ENCODE results near the gene OR2T35.
"Not testable (repeated sequence)": the region's sequence is repeated elsewhere in the genome, so short reads cannot be mapped to it uniquely, and the experiment has no call there.

OR2T35 gene

GRCh38 chr1:248640906-248641305, 4.2 kb downstream of the OR2T35 start:
- H3K27ac ChIP-seq: not testable (repeated sequence)

DNA sequence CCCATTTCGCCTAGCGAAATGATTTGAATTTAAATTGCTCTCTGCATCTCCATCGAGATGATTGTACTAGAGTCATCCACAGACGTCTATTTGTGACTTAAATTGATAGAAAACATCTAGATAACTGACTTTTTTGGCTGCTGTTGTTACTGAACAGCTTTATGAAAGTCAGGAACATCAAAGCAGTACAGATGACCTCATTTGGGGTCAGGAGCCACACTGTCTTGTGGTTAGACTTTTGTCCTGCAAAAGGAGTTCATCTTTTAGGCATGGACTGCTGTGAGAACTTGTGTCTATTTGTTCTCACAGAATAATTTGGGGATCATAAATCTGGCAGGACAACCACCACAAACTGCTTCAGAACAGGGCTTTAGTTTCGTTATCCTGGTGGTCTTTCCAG, 5.4 kb downstream of the OR2T35 start:
- not testable (repeated sequence) for H3K27ac ChIP-seq

DNA sequence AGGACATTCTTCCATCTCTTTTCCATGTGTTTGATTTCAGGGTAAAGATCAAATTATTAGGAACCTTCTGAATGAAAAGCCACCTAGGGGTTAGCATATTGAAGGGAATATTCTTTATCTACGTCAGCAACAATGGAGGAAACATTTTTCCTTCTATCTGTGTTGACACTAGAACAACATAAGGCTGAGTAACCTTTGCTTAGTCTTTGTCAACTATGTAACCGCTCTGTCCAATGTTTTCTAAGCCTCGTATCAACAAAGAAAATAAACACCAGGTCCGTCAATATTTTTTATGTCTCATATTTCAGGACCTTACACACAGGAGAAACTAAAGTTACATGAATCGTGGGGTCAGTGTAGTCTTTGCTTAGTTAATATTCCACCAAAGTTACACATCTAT, 8.5 kb downstream of the OR2T35 start:
- not testable (repeated sequence) for H3K27ac ChIP-seq

- H3K27ac ChIP-seq: not testable (repeated sequence)
Measured at GRCh38 chr1:248634991-248635390, 10.1 kb downstream of the OR2T35 start, which contains the start of gene OR2T11. Gene OR2T11 (minus strand): TSS chr1:248635091. CDS start chr1:248627128, 7,963 bp downstream.

- TF ChIP-seq ZFX (IDR thresholded peaks at IDR 0.05; ENCODE audit: borderline replicate concordance): no peak
- TF ChIP-seq, protein P1, sequence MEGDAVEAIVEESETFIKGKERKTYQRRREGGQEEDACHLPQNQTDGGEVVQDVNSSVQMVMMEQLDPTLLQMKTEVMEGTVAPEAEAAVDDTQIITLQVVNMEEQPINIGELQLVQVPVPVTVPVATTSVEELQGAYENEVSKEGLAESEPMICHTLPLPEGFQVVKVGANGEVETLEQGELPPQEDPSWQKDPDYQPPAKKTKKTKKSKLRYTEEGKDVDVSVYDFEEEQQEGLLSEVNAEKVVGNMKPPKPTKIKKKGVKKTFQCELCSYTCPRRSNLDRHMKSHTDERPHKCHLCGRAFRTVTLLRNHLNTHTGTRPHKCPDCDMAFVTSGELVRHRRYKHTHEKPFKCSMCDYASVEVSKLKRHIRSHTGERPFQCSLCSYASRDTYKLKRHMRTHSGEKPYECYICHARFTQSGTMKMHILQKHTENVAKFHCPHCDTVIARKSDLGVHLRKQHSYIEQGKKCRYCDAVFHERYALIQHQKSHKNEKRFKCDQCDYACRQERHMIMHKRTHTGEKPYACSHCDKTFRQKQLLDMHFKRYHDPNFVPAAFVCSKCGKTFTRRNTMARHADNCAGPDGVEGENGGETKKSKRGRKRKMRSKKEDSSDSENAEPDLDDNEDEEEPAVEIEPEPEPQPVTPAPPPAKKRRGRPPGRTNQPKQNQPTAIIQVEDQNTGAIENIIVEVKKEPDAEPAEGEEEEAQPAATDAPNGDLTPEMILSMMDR (IDR thresholded peaks at IDR 0.05): no peak
- no peak overlapping the region for H3K27ac ChIP-seq
Measured at GRCh38 chr1:248631354-248632008, 13.6 kb downstream of the OR2T35 start.

DNA sequence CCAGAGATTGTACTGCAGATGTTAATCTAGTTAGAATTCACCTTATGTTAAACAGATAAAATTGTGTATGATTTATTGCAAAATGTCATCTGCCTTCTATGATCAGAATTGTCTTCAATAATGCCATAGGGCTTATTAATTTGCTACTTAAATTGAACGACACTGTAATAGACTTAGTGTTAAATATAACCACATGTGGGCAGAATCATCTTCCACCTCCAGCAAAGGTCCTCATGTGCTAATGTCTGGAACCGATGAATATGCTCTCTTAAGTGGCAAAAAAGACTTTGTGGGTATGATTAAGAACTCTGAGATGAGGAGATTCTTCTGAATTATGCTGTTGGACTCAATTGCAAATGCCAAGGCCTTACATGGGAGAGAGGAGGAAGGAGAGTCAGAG, 14.5 kb downstream of the OR2T35 start:
- no peak for TF ChIP-seq ZFX (IDR thresholded peaks at IDR 0.05; ENCODE audit: borderline replicate concordance)
- TF ChIP-seq, protein P1 (IDR thresholded peaks at IDR 0.05): no peak

GRCh38 chr1:248627971-248628844, 16.9 kb downstream of the OR2T35 start:
- TF ChIP-seq ZFX (IDR thresholded peaks at IDR 0.05; ENCODE audit: borderline replicate concordance): no peak
- TF ChIP-seq, protein P1 (IDR thresholded peaks at IDR 0.05): no peak
- no peak overlapping the region for H3K27ac ChIP-seq

More for the DNA sequence above, 14.5 kb downstream of the OR2T35 start:
- H3K27ac ChIP-seq: no peak overlapping the region

DNA sequence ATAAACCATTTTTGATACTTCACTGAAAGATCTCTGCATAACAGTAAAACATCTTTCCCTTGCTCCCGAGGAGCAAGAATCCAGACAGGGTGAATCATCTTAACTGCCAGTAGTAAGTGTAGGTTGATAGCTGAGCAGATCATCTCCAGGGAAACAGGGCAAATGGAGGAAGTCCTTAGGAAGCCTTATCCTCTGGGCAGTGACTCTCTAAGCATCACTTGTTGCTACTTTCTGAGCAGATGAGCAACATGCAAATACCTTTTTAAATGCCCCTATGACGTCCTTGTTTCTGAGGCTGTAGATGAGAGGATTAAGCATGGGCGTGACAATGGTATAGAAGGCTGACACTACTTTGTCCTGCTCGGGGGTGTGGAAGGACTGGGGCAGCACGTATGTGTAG, 19.1 kb downstream of the OR2T35 start:
- TF ChIP-seq, protein P1 (IDR thresholded peaks at IDR 0.05): no peak
- TF ChIP-seq ZFX (IDR thresholded peaks at IDR 0.05; ENCODE audit: borderline replicate concordance): no peak
- no peak overlapping the region for H3K27ac ChIP-seq

GRCh38 chr1:248625166-248625565, 19.9 kb downstream of the OR2T35 start:
- no peak for TF ChIP-seq ZFX (IDR thresholded peaks at IDR 0.05; ENCODE audit: borderline replicate concordance)
- TF ChIP-seq, protein P1 (IDR thresholded peaks at IDR 0.05): no peak
- H3K27ac ChIP-seq: no peak overlapping the region
